Hematopoietic multipotent progenitor cell treated with erythropoietin and hydrocortisone succinate and interleukin-3 and kit ligand, for 15 days (in vitro differentiated cells): ENCODE results near the gene GIMD1.

Source experiments
- DNase-seq: peaks from one replicate; pipeline ENCODE4 v3.0.0-alpha.2; 2015; ENCODE audit warnings: low spot score

Gene GIMD1

GRCh38 chr4:106312997-106313522 lies 55.5 kb downstream of the GIMD1 start:
- no peak for DNase-seq

- no peak for DNase-seq
Observed at GRCh38 chr4:106312377-106312776, 56.2 kb downstream of the GIMD1 start.
